Measurements from ENCODE around the gene PCDH1.

PCDH1 gene

DNA sequence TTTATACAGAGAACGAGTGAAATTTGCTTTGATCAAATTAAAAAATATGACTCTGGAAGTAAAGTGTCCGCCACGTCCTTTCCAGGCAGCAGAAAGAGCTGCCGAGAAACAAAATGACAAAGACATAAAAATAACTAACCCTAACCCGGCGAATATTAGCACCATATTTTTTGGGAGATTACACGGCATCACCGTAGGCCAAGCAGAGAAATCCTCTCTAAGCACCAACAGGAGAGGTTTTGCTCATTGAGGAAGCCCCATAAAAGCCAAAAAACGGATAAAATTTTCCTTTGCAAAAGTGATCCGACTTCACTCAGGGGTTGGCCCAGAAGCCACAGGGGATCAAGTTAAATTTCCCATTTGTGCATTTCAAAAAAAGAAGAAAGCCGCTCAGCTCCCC lies 70.9 kb downstream of the PCDH1 start:
- TF ChIP-seq, protein P1, sequence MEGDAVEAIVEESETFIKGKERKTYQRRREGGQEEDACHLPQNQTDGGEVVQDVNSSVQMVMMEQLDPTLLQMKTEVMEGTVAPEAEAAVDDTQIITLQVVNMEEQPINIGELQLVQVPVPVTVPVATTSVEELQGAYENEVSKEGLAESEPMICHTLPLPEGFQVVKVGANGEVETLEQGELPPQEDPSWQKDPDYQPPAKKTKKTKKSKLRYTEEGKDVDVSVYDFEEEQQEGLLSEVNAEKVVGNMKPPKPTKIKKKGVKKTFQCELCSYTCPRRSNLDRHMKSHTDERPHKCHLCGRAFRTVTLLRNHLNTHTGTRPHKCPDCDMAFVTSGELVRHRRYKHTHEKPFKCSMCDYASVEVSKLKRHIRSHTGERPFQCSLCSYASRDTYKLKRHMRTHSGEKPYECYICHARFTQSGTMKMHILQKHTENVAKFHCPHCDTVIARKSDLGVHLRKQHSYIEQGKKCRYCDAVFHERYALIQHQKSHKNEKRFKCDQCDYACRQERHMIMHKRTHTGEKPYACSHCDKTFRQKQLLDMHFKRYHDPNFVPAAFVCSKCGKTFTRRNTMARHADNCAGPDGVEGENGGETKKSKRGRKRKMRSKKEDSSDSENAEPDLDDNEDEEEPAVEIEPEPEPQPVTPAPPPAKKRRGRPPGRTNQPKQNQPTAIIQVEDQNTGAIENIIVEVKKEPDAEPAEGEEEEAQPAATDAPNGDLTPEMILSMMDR (IDR thresholded peaks at IDR 0.05; ENCODE audit: low read depth, low read length), result no peak
- TF ChIP-seq POLR2A (IDR thresholded peaks at IDR 0.05; ENCODE audit: extremely low read depth, insufficient read length), result no peak
- TF ChIP-seq, protein P2, sequence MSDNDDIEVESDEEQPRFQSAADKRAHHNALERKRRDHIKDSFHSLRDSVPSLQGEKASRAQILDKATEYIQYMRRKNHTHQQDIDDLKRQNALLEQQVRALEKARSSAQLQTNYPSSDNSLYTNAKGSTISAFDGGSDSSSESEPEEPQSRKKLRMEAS (IDR thresholded peaks at IDR 0.05; ENCODE audit: low read depth, low read length), result no peak
- no peak for TF ChIP-seq MYC (IDR thresholded peaks at IDR 0.05; ENCODE audit: low read depth, low read length)
- H3K4me3 ChIP-seq (ENCODE audit: low read depth, low read length), result no peak overlapping the region
- DNase-seq (ENCODE audit: low read depth), result no peak

DNA sequence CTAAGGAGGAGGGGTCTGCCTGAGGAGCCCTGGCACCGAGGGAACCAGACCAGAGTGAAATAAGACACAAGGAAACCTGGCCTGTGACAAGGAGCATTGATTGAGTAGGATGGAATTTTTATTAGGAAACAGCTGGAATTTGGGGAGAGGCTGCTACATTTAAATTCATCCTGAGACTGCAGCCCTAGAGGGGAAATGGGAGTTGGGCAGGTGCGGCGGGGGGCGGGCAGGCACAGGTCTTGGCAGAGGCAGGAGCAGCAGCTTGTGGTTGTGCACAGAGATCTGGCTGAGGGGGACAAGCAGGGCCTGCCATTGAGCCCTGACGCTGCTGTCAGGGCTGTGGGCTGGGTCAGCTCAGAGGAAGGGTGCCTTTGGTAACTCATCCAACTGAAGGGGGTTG lies 71.6 kb downstream of the PCDH1 start:
- DNase-seq (ENCODE audit: low read depth), result no peak
- TF ChIP-seq, protein P1 (IDR thresholded peaks at IDR 0.05; ENCODE audit: low read depth, low read length), result no peak
- TF ChIP-seq POLR2A (IDR thresholded peaks at IDR 0.05; ENCODE audit: extremely low read depth, insufficient read length), result no peak
- TF ChIP-seq, protein P2 (IDR thresholded peaks at IDR 0.05; ENCODE audit: low read depth, low read length), result no peak
- no peak for TF ChIP-seq MYC (IDR thresholded peaks at IDR 0.05; ENCODE audit: low read depth, low read length)
- no peak overlapping the region for H3K4me3 ChIP-seq (ENCODE audit: low read depth, low read length)

DNA sequence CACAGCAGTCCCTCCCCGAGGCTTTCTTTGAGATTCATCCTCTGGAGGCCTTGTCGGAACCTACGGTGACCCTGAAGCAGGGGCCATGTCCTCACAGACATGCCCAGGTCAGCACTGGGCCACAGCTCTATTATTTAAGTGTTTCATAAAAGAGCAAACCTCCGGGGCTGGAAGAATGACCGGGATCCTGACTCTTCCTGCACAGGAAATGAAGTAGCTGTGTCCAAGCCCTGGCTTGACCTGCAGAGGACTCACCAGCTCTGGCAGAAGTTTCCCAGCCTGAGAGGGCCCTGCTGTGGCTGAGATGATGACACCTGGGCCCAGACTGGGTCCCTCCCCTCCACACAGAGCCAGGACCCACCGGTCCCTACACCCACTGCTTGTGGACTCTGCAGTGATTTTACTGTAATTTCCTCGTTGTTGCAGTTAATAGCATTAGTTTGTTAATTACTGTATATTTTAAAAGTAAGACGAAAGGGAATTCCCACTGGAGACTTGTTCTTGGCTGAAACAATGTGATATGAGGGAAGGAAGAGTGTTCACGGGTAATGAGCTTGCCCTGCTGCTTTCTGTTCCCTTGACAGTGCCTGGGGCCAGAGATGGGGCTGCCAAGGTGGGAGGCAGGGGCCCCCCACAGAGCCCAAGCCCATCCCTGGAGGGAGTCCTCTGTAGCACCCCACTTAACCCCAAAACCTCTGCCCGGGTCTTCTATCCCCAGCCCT lies 72.2 kb downstream of the PCDH1 start:
- no peak overlapping the region for H3K4me3 ChIP-seq (ENCODE audit: low read depth, low read length)
- TF ChIP-seq, protein P1 (IDR thresholded peaks at IDR 0.05; ENCODE audit: low read depth, low read length), result no peak
- TF ChIP-seq POLR2A (IDR thresholded peaks at IDR 0.05; ENCODE audit: extremely low read depth, insufficient read length) (no peak), MYC (IDR thresholded peaks at IDR 0.05; ENCODE audit: low read depth, low read length) (no peak)
- TF ChIP-seq, protein P2 (IDR thresholded peaks at IDR 0.05; ENCODE audit: low read depth, low read length), result no peak
- no peak for DNase-seq (ENCODE audit: low read depth)

DNA sequence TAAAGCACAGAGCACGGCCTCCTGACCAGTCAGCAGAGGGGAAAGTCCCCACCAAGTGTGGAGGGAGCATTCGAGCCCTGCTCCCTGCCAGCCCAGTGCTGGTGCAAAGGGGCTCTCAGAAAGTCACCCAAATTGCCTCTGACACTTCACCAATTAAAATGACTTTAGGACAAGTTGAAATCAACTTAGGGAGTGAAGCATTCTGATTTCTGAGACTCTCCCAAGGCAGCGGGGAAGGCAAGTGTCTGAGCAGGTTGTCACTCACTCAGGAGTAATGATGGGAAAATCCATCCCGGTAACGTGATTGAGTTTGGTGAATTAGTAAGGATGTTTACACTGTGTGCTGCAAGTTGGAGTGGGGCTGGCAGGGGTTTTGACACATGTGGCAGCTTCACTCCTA lies 73.7 kb downstream of the PCDH1 start:
- TF ChIP-seq MYC (IDR thresholded peaks at IDR 0.05; ENCODE audit: low read depth, low read length) (no peak), POLR2A (IDR thresholded peaks at IDR 0.05; ENCODE audit: extremely low read depth, insufficient read length) (no peak)
- TF ChIP-seq, protein P1 (IDR thresholded peaks at IDR 0.05; ENCODE audit: low read depth, low read length), result no peak
- TF ChIP-seq, protein P2 (IDR thresholded peaks at IDR 0.05; ENCODE audit: low read depth, low read length), result no peak
- H3K4me3 ChIP-seq (ENCODE audit: low read depth, low read length), result no peak overlapping the region
- DNase-seq (ENCODE audit: low read depth), result no peak
